Astrocyte of the cerebellum (primary cell): Measurements from ENCODE around the gene FGF19.

Experiments used
- DNase-seq: peaks from one replicate; pipeline ENCODE4 v3.0.0-alpha.2; 2011; ENCODE audit warnings: low read depth
- H3K4me3 ChIP-seq: 2 replicates; pipeline ENCODE4 v1.5.1; 2011; ENCODE audit warnings: mild to moderate bottlenecking, low read depth, low read length, moderate library complexity
- in situ Hi-C: cut with HindIII; loops from 2 replicates; pipeline ENCODE4 v1.10.0; 2017; ENCODE audit warnings: low sequenced_read_pairs
- TF ChIP-seq, protein P1 (sequence below): IDR thresholded peaks from 2 replicates; pipeline ENCODE4 v1.5.1; 2012; ENCODE audit warnings: low read length, low read depth, moderate library complexity, mild to moderate bottlenecking; ENCODE audit errors: missing control alignments

Gene FGF19

DNA sequence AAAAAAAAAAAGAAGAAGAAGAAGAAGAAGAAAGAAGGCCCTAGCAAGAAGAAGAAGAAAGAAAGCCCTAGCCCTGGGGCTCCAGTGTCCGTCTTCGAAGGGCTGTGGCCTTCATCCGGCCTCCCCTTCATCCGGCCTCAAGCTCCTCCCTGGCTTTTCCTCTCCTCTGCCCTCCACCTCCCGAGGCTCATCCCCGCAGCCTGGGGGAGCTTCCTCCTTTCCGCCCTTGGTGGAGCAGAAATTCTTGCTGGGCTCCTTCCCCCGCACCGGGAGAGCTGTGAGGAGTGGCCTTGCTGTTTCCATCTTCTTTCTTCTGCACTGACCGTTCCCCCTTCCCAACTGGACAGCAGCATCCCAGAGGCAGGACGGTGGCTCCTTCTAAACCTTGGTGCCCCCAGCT is 19.2 kb downstream of the FGF19 start:
- in situ Hi-C loops = no loop called here
- TF ChIP-seq, protein P1, sequence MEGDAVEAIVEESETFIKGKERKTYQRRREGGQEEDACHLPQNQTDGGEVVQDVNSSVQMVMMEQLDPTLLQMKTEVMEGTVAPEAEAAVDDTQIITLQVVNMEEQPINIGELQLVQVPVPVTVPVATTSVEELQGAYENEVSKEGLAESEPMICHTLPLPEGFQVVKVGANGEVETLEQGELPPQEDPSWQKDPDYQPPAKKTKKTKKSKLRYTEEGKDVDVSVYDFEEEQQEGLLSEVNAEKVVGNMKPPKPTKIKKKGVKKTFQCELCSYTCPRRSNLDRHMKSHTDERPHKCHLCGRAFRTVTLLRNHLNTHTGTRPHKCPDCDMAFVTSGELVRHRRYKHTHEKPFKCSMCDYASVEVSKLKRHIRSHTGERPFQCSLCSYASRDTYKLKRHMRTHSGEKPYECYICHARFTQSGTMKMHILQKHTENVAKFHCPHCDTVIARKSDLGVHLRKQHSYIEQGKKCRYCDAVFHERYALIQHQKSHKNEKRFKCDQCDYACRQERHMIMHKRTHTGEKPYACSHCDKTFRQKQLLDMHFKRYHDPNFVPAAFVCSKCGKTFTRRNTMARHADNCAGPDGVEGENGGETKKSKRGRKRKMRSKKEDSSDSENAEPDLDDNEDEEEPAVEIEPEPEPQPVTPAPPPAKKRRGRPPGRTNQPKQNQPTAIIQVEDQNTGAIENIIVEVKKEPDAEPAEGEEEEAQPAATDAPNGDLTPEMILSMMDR = no peak
- no peak overlapping the region for H3K4me3 ChIP-seq
- DNase-seq = no peak

DNA sequence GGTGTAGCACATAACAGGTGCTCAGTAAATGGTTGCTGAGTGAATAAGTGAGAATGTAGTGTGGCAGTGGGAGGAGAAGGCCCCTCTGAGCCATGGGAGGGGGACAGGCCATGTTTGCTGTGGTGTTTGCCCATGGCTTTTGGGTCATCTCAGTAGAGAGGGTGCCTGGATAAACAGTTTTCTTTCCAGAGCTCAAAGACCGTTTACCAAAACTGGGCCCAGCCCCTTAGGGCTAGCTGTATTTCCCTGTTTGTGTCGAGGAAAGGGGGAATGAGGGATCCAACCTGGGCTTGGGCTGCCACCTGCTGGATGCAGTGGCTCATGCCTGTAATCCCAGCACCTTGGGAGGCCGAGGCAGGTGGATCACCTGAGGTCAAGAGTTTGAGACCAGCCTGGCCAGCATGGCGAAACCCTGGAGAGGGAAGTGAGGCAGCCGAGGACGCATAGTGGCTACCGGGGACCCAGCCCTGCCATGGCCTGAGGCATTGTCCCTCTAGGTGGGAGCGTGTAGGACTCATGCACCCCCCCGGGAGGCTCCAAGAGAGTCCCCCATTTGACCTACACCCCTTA is 20.0 kb downstream of the FGF19 start:
- DNase-seq = no peak
- no peak overlapping the region for H3K4me3 ChIP-seq
- in situ Hi-C loops = no loop called here
- TF ChIP-seq, protein P1 = peak; percentile 49

DNA sequence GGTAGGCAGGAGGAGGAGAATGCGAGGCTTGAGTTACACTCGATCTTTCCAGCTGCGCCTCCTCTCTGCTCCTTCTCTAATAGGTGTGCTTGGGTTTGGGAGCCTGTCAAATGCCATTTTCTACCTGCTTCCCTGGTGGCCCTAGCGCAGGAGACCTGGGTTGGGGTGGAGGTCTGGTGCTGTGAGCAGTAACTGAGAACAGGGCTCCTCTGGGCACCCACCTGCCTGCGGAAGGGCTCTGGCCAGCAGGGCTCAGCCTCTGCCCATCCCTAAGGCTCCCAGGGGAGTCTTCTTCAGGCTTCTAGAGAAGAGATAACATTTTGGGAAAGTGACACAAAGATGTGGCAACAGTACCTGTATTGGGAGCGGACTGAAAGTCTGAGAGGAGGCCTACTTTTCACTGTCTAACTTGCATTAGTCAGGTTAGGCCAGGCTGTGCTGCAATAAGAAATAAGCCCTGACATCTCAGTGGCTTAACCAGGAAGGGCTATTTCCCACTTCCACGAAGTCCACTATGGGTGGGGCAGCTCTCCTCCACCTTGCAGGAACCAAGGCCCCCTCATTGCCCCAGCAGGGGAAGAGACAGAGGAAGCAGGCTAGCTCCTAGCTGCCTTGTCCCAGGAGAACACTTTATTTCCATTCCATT is 21.0 kb downstream of the FGF19 start:
- in situ Hi-C loops = no loop called here
- TF ChIP-seq, protein P1 = no peak
- no peak for DNase-seq
- no peak overlapping the region for H3K4me3 ChIP-seq

GRCh38 chr11:69682221-69682620 is 21.6 kb downstream of the FGF19 start:
- in situ Hi-C loops = no loop called here
- no peak for DNase-seq
- TF ChIP-seq, protein P1 = no peak
- no peak overlapping the region for H3K4me3 ChIP-seq

DNA sequence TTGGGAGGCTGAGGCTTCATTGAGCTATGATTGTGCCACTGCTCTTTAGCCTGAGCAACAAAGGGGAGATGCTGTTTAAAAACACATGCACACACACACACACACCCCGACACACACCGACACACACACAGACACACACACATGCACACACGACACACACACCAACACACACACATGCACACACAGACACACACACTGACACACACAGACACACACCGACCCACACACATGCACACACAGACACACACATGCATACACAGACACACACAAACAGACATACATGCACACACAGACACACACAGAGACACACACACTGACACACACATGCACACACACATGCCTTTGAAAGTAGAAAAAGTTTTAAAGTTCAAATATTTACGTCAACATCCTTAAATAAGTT is 23.1 kb downstream of the FGF19 start:
- in situ Hi-C loops = no loop called here
- TF ChIP-seq, protein P1 = no peak
- no peak overlapping the region for H3K4me3 ChIP-seq
- no peak for DNase-seq

- TF ChIP-seq, protein P1 = no peak
- no peak for DNase-seq
- H3K4me3 ChIP-seq = no peak overlapping the region
- in situ Hi-C loops = no loop called here
Measured at GRCh38 chr11:69677749-69678148, 26.1 kb downstream of the FGF19 start.
